HG03575 (cell line): ENCODE measurements around the gene ZNF142.

Source experiments
- ATAC-seq: cut with Tn5 transposase; IDR thresholded peaks from one replicate; pipeline ENCODE4 v1.9.1; 2021; ENCODE audit not compliant: unreplicated experiment, insufficient number of reproducible peaks, low FRiP score; ENCODE audit errors: extremely low read depth

Gene ZNF142

GRCh38 chr2:218659988-218660358, 550 bp upstream of the ZNF142 start:
- no peak for ATAC-seq

- no peak for ATAC-seq
Observed at GRCh38 chr2:218658671-218659257, 659 bp downstream of the ZNF142 start.

- ATAC-seq = no peak
Observed at GRCh38 chr2:218655751-218656150, 3.7 kb downstream of the ZNF142 start.

- no peak for ATAC-seq
Observed at GRCh38 chr2:218648787-218649100, 10.7 kb downstream of the ZNF142 start.

GRCh38 chr2:218648088-218648786, 11.2 kb downstream of the ZNF142 start:
- ATAC-seq = no peak

- no peak for ATAC-seq
Observed at GRCh38 chr2:218645126-218645525, 14.3 kb downstream of the ZNF142 start.

DNA sequence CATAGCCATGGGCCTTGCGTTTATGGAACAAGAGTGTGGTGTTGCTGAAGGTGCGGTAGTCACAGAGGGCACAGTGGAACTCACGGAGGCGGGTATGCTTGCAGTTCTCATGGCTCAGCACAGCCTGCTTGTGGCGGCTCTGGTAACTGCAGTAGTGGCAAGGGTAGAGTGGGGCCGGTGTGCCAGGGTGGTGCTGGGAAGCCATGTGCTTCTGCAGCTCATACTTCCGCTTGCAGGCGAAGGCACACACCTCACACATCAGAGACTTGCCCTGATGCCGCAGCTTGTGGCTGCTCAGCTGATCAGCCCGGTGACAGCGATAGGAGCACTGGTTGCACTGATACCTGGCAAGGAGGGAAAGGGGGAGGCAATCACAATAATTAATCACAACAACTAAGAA, 14.7 kb downstream of the ZNF142 start:
- ATAC-seq = no peak

DNA sequence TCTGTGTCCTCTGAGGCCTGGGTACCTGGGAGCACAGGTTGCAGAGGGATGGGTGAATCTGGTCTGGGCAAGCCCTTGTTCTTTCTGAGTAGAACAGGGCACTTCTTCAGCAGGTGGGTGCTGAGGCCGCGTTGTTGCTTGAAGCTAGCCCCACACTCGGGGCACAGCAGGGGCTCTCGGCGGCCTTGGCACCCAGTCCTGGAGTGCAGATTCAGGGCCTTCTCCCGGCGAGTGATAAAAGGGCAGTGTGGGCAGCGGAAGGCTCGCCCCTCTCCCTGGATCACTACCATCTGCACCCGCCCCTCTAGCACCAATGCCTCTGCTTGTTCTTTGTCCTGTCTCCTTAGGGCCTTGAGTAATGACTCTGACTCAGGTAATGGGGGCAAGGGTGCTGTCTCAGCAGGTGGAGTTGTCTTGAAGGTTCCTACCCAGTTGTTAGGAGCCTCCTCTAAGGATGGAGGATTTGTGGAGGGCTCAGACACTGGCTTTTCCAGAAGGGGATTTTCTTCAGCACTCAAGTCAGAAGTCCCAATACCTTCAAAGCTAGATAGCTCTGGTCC, 15.6 kb downstream of the ZNF142 start:
- no peak for ATAC-seq

DNA sequence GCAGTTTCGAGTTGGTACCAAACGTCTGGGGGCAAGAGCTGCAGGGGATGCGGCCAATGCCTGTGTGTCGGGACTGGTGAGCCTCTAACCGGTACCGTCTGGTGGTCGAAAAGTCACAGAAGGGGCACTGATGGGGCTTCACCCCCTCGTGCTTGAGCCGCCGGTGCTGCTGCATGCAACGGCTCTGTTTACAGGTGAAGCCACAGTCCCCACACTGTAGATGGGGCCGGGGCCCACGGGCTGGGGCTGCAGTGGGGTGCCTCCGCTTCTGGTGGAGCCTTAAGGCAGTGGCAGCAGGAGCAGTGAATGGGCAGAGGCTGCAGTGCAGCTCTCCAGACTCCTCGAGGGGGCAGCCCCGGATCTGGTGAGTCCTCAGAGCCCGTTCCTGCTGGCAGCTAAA, 16.6 kb downstream of the ZNF142 start:
- ATAC-seq = no peak

DNA sequence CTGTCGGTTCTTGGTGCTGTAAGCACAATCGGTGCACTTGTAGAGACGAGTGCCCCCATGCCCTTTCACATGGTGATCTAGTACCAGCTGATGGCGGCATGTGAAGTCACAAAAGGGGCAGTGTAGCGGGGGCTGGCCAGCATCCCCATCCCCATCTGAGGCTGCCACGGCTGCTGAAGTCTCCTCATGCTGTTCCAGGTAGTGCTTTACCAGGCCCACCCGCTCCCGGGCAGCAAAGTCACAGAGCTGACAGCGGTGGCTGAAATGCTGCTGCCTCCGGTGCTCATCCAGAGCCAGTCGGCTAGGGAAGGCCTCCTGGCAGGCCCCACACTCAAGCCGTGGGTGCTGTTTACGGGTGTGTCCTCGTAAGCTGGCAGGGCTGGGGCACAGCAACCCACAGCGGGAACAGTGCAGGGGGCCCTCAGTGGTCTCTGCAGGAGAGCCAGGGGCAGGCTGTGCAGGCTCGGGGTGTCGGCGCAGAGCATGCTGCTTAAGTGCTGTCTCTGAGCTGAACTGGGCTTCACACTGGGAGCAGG, 17.2 kb downstream of the ZNF142 start:
- ATAC-seq = no peak

DNA sequence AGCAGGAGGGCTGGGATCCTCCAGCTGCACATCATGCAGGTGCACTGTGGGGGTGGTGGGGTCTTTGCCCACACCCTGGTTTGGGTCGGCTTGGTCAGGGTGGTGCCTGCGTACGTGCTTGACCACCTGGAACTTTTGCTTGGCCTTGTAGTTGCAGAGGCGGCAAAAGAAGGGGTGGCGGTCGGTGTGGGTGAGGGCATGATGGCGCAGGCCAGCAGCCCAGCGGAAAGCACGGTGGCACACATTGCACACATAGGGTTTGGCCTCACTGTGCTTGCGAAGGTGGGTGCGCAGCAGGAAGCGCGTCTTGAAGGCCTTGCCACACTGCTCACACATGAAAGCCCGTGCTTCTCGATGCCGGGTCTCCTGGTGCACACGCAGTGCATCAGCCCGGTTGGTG, 21.1 kb downstream of the ZNF142 start:
- ATAC-seq = no peak

GRCh38 chr2:218635719-218636118, 23.7 kb downstream of the ZNF142 start:
- ATAC-seq = no peak

- no peak for ATAC-seq
Observed at GRCh38 chr2:218631837-218632236, 27.6 kb downstream of the ZNF142 start.

GRCh38 chr2:218627939-218628338, 31.5 kb downstream of the ZNF142 start:
- ATAC-seq = no peak

GRCh38 chr2:218626369-218626768, 33.1 kb downstream of the ZNF142 start:
- no peak for ATAC-seq

DNA sequence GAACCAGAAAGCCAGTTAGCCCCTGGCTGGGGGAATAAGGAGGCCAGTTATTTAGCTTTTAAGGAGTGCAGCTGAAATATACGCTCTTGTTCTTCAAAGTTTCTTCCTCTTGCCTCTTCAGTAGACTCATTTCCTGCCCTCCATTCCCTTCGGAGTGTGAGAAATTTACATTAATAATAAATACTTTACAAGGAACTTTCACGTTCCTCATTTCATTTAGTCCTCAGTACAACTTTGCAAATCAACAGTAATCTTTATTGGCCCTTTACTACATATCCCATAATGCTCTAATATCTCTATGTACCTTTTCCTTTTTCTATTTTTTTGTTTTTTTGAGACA, 36.1 kb downstream of the ZNF142 start:
- ATAC-seq = no peak

- no peak for ATAC-seq
Observed at GRCh38 chr2:218622606-218623365, 36.6 kb downstream of the ZNF142 start.

GRCh38 chr2:218621007-218621406, 38.4 kb downstream of the ZNF142 start:
- no peak for ATAC-seq

- ATAC-seq = no peak
Observed at GRCh38 chr2:218618102-218618860, 41.1 kb downstream of the ZNF142 start.
